Erythroblast (primary cell): Measurements from ENCODE around the gene TAC4.

Experiments used
- DNase-seq, 2 experiments: peaks; one replicate each; lab custom pipeline; 2025; lab: John Stamatoyannopoulos, UW
- GATA1 ChIP-seq: IDR thresholded peaks from 2 replicates; pipeline ENCODE4 v1.6.1; 2011; ENCODE audit warnings: low read depth, mild to moderate bottlenecking, control low read depth, low read length, moderate library complexity
- POLR2A ChIP-seq: IDR thresholded peaks from 2 replicates; pipeline ENCODE4 v1.6.1; 2011; ENCODE audit warnings: mild to moderate bottlenecking, low read length

TAC4 gene

DNA sequence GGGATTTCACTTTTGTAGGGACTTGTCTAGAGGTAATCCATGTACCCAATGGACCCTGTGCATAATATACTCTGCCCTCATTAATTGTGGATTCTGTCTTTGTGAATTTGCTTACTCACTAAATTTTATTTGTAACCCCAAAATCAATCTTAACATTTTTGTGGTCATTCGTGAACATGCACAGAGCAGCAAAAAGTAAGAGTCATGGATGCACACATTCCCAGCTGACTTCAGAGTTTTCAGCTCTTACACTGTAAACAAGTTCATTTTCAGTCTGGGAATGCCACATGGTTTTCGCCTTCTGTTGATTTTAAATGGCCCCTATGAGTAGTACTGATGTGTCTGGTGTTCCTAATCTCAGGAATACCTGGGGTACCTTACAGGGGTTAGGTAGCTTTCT lies 24.3 kb downstream of the TAC4 start:
- no peak for DNase-seq
- TF ChIP-seq GATA1 (no peak), POLR2A (no peak)

DNA sequence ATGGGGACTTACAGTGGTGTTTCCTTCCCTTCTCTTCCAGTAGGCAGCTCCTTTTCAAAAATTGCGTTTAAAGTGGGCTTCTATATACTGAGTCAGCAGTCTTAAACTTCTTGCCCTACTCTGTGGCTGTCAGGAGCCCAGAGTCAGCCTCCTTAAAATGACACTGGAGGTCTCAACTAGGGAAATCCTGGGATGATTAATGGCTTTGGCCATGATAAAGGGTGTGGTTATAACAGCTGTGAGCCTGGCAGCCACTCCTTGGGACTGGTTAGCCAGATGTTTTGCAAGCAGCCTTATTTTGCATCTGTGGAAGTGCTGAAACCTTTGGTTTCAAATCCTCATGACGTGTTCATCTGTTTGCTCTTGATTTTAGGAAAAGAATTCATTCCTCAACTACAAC lies 25.0 kb downstream of the TAC4 start:
- DNase-seq: peak in 1 of 2 experiments; percentile 42

DNA sequence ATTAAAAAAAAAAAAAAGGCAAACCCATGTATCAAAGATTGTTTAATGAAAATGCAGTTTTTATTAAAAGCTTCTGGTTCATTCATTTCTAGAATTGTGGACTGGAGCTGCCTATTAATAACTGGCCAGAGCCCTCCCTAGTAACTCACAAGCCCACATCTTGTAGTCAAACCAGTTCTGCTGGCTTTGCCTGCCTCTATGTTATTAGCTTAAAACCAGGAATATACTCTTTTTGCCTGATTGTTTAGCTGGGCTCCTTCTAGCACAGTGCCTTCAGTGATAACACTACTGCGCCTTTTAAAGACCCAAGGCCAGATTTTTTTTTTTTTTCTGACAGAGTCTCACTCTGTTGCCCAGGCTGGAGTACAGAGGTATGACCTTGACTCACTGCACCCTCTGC lies 26.0 kb downstream of the TAC4 start:
- no peak for TF ChIP-seq GATA1
- no peak for TF ChIP-seq POLR2A
- no peak for DNase-seq

More for the DNA sequence above, 25.0 kb downstream of the TAC4 start:
- TF ChIP-seq POLR2A (no peak), GATA1 (no peak)

DNA sequence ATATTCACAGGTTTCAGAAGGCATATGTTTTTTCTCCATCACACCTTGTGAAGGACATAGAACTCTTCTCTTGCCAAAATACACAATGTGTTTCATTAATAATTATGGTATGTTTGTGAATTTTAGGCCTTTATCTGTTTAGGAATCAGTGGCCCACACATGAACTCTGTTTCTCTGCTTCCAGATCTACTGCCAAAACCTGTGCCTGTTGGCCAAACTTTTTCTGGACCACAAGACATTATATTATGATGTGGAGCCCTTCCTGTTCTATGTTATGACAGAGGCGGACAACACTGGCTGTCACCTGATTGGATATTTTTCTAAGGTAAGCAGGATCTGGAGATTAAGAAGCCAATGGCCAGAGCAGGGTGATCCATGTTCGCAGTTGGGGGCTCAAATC lies 26.4 kb downstream of the TAC4 start:
- no peak for TF ChIP-seq GATA1
- no peak for TF ChIP-seq POLR2A
- DNase-seq: no peak

DNA sequence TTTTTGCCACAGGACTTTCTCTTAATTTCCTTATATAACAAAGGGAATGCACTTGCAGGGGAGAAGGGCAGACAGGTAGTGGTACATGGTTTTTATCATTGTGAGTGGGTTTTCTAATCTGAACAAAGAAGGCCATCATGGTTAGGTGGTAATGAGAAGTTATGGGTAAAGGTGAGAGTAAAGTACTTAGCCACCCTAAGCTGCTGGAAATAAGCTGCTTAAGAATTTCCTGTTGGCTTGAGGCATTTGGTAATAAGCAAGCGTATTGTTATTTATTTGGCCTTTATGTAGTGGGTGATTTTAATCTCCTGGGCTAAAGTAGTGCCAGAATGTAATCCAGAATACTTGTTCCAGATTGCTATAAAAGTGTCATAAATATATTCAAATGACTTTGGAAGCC lies 27.1 kb downstream of the TAC4 start:
- no peak for TF ChIP-seq POLR2A
- no peak for TF ChIP-seq GATA1
- no peak for DNase-seq

DNA sequence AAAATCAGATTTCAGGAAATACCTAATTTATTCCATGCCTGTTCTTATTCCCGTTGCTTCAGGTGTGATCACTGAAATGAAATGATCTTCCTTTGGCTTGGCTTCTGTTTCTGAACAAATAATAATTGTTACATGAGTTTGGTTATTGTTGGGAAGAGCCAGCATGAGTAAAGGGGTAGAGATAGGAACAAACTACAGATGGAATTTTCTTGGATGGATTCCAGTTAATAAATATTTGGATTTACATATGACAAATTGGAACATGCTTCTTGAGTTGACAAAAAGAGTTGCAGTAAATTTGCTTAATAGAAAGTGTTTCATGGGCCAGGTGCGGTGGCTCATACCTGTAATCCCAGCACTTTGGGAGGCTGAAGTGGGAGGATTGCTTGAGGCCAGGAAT lies 28.2 kb downstream of the TAC4 start:
- DNase-seq: no peak

DNA sequence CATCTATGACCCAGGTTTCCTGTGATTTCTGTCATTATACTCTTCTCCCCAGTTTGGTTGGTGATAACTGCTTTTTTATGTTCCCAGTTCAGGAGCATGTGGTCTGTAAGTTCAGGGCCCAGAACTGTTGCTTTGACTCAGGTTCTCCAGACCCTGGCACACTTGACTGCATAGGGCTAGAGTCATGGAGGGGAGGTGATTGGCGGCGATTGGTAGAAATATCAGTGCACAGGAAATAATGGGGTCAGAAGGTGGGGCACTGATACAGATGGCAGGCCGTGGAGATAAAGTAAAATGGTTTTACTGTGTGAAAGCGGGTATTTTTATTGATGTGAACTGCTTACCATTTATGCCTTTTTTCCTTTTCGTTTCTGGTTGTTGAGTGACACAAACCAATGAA lies 28.7 kb downstream of the TAC4 start:
- DNase-seq: no peak
- TF ChIP-seq GATA1: no peak
- no peak for TF ChIP-seq POLR2A

More for the DNA sequence above, 28.2 kb downstream of the TAC4 start:
- TF ChIP-seq POLR2A: no peak
- no peak for TF ChIP-seq GATA1

DNA sequence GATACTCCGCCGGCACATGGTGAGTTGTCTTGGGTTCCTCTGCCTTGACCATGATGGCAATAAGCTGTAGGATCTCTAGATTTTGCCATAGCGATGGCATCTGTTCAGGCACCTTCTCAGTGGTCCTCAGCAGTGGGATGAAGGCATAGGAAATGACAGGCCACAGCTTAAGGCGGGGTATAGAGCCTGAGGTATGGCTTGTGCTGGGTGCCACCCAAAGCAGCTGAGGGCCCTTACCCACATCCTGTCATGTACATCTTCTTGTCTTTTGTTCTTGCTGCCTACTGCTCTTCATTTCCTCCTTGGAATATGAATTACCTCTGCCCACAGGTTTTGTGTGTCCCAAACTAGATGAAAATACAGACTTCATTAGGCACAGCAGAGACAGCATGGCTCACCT lies 29.9 kb downstream of the TAC4 start:
- DNase-seq: no peak
- TF ChIP-seq POLR2A: no peak
- TF ChIP-seq GATA1: no peak

DNA sequence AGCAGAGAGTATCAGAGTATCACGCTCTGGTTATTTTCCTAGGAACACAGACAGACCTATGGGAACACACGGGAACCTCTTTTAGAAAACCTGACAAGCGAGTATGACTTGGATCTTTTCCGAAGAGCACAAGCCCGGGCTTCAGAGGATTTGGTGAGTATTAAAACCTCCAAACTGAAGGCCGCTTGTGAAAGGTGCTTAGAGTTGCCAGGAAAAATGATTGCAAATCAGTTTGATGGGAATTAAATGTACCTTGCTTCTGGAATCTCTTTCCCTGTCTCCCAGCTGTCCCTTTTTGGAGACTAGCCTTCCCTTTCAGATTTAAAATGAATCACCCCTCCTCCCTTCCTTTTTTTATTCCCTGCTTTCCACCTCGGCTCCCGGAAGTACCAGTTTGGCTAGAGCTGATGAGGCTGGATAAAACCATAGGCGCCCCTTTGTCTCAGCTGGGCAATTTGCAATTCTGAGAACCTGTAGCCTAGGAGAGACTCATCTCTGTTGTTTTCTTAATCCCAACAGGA lies 32.0 kb downstream of the TAC4 start:
- no peak for DNase-seq
- no peak for TF ChIP-seq POLR2A
- TF ChIP-seq GATA1: no peak

DNA sequence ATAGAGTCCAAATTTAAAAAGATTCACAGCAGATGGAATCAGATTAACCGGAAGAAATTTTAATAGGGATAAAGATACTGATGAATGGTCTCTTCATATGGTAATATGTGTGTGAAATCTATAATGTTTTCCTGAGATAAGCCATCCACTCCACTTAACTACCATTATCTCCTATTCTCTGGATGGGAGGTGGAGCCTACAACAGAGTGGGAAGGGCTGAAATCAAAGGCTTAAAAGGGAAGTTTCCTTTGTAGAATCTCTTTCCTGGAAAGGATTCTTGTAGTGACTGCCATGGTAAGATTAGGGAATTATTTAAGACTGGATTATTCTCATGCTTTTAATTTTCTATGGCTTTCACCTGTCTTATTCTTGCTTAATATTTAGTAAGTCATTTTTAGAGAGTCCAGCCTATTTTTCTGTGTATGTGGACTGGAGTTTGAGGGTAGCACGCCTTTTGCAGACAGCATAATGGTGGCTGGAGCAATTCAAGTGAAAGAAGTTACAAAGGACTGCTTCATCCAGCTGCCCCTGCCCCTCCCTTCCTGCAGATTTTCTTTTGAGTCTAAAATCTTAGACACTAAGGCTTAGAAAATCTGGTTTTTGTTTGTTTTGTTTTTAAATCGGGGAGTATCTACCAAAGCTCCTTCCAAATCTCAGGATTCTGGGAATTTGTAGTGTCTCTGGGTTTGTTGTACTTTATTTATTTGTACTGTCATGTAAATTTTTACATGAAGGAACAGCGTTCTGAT lies 32.9 kb downstream of the TAC4 start:
- DNase-seq: no peak
- TF ChIP-seq GATA1 (no peak), POLR2A (no peak)

DNA sequence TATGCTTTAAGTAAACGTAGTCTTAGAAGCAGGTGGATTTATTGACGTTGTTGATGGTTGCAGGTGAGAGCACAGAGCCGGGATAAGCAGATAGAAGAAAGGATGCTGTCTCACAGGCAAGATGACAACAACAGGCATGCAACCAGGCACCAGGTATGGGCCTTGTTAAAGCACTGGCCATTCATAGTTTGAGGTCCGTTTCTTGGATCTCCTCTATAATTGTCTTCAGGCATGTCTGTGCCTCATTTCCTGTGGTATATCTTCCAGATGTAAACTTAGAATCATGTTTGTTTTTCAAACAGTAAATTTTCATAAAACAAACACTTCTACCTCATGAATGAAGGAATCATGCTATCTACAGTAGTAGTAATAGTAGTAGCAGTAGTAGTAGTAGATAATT lies 38.8 kb downstream of the TAC4 start:
- TF ChIP-seq POLR2A (no peak), GATA1 (no peak)
- no peak for DNase-seq

DNA sequence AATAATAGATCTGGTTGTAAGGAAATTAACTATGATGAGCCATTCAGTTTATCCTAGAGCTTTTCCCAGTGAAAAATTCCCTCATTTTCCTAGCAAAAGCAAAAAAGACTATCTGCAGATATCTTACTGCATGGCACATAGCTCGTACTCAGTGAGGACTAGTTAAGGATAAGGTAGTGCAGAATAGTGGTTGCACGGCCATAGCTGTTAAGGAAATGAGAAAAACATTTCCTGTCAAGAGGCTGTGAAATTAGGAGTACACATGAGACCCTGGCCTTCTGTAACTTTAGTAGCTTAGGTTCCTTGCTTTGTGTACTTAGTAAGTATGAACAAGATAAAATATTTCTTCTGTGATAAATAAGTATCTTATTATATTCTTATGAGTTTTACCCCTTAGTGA lies 49.1 kb downstream of the TAC4 start:
- TF ChIP-seq GATA1 (no peak), POLR2A (no peak)
- DNase-seq: no peak

DNA sequence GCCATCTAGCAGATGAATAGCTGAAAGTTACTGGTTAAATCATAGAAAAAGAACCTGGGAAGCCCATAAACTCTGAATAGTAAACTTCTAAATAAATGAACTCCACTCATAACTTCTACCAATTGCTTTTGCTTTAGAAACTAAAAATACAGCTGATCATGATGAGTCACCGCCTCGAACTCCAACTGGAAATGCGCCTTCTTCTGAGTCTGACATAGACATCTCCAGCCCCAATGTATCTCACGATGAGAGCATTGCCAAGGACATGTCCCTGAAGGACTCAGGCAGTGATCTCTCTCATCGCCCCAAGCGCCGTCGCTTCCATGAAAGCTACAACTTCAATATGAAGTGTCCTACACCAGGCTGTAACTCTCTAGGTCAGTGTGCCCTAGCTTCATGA lies 49.7 kb downstream of the TAC4 start:
- peak in 1 of 2 experiments; percentile 26 for DNase-seq
- TF ChIP-seq POLR2A (no peak), GATA1 (no peak)

DNA sequence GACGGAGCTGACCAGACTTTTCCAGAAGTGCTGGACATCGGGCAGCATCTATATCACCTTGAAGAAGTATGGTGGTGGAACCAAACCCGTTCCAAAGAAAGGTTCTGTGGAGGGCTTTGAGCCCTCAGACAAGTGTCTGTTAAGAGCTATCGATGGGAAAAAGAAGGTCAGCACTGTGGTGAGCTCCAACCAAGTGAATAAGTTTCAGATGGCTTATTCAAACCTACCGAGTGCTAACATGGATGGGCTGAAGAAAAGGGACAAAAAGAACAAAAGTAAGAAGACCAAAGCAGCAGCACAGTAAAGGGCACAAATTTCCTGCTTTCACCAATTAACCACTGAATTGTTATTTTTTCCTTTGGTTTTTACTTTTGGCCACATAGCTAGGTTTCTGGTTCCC lies 52.5 kb downstream of the TAC4 start:
- TF ChIP-seq GATA1: no peak
- TF ChIP-seq POLR2A: no peak
- no peak for DNase-seq

DNA sequence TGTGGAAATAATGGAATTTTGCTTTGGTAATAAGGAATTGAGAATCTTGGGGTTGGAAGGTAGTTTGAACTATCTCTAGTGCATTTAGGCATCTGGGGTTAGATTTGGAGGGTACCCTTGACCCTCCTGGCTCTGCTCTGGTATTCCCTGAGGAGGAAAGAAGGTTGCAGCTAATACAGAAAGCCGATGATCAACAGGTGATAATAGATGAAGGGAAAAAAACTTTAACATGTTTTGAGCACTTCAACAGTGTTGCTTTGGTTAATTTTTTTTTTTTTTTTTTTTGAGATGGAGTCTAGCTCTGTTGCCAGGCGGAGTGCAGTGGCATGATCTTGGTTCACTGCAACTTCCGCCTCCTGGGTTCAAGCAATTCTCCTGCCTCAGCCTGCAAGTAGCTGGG lies 54.6 kb downstream of the TAC4 start:
- no peak for TF ChIP-seq GATA1
- TF ChIP-seq POLR2A: no peak
- no peak for DNase-seq
